Fibroblast of peridontal ligament (primary cell): ENCODE measurements around the gene MED6.

ENCODE experiments used
- DNase-seq: peaks from one replicate; pipeline ENCODE4 v3.0.0-alpha.2; 2010; ENCODE audit errors: extremely low read depth

MED6 gene, protein sequence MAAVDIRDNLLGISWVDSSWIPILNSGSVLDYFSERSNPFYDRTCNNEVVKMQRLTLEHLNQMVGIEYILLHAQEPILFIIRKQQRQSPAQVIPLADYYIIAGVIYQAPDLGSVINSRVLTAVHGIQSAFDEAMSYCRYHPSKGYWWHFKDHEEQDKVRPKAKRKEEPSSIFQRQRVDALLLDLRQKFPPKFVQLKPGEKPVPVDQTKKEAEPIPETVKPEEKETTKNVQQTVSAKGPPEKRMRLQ

DNA sequence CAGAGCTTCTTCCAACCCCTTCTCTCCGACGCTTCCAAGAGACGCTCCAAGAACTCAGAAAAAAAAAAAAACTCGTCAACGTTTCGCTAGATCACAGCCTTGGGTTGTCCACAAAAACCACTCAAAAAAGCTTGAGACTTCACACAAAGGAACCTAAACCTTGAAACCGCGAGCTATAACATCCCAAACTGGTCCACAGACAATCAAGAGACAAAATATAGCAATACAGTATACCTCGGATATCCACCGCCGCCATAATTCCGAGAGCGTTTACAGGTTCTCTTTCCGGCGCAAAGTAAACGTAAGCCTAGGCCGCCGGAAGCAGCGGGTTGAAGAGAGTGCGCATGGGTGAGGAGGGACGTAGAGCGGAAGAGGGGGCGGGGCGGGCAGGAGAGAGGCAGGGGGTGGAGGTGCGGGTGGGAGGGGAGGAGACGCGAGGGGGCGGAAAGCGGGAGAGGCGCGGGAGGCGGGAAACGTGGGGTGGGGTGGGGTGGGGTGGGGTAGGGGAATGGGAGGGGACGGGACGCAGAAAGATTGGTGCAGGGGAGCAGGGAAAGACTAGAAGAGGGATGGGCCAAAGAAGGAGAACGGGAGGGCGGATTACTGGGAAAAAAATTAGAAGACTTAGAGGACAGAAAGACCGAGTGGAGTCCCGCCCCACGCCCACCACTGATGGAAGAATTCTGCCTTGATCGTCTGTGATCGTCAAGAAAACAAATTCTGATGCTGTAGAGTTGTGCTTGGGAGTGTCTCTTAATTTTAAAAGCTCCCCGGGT is at the start of gene MED6:
MED6 (minus strand) TSS at position 274 of the 776 bp plus-strand sequence; CDS start at position 256, 18 bp downstream.
- DNase-seq = peak; percentile 86

DNA sequence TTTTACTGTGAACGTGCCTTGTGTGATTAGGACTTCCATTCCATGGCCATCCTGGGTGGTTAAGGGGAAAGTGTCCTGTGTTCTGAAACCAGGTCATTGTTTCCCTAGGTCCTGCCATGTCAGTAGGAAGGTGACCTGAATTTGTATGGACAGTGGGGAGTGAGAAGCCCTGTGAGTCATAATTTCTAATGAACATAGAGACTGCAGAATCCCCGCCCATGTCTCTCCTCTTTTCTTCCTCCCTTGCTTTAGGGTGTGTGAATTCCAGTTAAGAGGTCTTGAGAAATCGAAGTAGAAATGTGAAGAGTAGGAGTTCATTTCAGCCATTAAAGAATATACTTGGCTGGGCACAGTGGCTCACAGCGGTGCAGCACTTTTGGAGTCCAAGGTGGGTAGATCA is 49.3 kb upstream of the MED6 start:
- DNase-seq = no peak

DNA sequence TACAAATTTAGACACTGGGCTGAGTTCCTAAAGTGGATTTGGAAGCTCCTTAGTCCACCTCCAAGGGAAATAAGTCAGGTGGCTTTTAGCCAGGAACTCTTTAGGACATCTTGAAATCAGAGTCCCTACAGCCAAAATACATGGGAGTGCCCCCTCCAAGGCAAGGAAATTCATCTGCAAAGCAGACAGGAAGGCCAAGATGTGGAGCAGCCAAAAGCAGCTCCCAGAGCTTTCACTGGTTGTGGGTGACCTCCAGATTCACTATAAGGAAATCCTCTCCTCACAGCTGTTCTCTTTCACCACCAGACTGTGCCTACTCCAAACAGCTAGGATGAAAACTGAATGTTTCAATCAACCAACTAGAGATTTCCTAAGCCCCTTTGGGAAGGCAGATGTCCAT is 47.9 kb upstream of the MED6 start:
- no peak for DNase-seq

DNA sequence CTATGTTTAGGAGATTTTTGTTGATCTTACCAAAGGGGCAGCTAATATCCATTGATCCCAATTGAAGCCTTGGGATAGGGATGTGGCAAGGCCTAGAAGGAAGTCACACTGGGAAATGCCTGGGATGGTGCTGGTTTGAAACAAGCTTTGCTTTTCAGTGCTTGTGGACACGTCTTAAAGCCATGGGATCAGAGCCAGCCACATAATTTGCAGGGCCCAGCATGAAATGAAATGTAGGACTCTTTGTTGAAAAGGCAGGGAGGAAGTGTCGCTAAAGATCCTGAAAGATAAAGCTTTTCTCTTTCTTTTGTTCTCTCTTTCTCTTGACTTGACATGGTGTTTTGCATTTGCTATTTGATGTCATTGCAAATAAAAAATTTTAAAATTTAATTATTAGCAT is 46.2 kb upstream of the MED6 start:
- DNase-seq = no peak

DNA sequence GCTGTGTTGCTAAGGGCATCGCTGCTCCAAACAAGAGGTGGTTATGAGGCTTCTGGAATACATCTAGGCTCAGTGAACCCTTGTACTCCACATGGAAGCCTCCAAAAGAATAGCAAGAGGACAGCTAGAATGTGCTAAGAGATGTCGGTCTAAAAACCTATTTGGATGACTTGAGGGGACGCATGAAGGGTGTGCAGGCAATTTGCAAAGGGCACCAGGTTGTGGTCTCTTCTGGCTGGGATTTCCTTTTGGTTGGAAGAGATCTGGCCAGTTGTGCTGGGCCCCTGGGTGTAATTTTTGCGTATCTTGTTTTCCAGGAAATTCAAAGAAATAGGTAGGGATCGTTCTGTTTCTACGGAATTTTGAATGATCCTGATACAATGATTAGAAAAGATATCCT is 45.4 kb upstream of the MED6 start:
- no peak for DNase-seq

DNA sequence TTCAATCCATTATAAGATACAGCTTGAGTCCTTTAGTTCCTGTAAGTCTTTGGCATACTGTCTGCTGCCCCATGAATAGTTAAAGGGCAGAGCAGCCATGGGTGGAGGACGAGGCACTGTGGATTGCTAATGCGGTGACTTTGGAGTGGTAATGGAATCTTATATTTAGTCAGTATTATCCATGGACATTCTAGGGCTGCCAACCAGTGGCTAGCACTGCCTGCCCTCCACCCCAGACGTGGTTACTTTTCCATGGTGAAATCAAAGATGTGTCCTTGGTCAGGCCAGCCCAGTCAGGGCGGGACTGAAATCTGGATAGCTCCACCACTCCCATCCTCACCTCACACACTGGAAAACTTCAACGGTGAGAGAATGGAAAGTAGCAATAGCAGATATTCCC is 43.5 kb upstream of the MED6 start:
- no peak for DNase-seq

DNA sequence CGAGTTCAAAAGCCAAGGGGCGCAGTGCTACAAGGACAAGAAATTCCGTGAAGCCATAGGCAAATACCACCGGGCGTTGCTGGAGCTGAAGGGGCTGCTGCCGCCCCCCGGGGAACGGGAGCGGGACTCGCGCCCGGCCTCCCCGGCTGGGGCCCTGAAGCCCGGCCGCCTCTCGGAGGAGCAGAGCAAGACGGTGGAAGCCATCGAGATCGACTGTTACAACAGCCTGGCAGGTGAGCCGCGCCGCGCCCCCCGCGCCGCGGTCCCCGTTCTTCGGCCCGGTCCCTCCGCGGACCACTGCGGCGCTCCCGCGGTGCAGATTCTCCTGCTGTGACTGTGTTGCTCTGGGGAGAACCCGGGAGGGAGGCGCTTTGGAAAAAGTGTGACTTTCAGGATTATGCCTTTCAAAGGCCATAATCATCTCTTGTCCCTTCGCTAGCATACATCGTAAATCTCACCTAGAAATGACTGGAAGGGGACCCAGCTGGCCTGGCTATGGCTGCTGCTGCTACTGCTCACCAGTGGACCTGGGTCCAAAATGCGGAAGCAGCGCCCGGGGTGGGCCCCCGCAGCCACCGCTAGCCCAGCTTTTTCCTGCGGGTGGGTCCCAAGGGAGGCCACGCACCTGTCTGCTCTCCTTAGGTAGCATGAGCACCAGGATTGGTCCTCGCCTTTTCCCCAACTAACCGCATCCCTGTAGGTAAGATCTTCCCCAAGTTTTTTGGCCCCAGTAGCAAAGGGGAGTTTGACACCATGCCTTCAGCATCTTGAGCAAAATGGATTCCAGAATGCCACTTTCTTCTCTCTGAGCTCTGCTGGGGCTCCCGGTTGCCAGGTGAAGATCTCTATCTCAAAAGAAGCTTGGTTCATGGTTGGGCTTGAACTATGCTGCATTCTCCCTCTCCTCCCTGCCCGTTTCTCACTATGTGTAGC is 42.1 kb upstream of the MED6 start:
- DNase-seq = no peak

DNA sequence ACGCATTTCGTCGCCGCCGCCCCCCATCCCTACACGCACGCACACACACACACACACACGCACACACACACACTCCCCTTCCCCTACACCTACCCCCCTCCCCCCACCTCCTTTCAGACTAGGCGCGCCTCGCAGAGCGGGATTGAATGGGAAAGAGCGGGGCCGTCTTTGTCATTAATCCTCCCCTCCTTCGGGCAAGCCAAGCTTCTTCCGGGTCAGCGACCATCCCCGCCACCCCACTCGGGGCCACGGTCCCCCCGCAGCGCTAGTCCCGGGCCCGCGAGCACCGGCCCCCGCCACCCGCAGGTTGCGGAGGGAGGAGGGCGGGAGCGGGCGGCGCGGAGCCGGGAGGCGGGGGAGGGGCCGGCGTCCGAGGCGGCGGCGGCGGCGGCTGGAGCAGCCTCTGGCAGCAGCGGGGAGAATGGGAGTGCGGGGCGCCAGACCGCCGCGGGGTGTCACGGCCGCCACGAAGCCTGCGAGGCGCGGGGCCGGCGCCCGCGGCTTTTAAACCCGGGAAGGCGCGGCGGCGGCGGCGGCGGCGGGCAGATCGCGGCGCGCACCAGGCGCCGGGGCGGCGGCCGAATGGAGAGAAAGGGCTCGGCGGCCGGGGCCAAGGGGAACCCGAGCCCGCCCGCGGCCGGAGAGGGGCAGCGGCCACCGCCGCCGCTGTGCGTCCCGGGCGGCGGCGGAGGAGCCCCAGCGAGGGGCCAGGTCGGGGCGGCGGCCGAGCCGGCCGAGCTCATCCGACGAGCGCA is 41.3 kb upstream of the MED6 start, which contains the start of gene TTC9:
TTC9 (plus strand) TSS at position 369 of the 755 bp plus-strand sequence; CDS start at position 583, 214 bp downstream.
- DNase-seq = no peak

DNA sequence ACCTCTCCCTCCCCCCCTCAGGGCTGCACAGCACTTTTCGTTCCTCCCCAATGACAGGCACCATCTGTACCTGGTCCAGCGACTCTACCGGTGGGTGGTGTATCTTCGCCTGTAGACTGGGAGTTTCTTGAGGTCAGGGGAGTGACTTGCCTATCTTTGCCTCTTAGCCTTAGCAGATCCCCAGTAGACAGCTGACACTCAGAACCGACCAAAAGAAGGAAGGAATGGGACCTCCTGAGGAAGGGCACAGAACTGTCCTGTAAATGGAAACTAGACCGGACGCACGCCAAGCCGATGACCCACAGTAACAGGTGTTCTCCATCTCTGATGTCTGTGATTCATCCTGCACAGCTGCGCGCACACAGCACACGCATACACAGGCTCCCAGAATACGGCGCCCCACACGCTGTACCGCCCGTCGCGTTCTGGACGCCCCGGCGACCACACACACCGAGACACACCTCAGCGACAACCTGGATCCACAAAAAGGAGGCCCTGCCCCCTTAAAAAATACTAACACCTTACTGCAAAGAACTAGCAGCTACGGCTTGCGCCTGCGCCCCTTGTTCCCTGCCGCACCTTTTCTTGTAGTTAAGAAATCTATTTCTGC is 40.6 kb upstream of the MED6 start:
- DNase-seq = no peak

DNA sequence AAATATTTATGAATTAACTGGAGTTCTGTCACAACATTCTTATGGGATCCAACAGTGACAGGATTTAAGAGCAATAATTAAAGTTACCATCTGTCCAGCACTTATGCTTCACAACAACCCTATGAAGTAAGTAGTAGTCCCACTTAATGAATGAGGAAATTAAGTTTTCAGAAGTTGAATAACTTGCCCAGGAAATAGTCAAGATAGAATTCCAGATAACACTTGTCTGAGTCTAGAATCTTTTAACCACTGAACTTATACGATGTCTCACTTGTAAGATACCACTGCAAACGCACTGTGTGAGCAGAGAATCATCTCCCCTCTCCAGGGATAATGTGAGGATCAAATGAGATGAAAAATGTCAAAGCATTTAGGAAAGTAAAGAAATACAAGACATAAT is 38.0 kb upstream of the MED6 start:
- DNase-seq = no peak

DNA sequence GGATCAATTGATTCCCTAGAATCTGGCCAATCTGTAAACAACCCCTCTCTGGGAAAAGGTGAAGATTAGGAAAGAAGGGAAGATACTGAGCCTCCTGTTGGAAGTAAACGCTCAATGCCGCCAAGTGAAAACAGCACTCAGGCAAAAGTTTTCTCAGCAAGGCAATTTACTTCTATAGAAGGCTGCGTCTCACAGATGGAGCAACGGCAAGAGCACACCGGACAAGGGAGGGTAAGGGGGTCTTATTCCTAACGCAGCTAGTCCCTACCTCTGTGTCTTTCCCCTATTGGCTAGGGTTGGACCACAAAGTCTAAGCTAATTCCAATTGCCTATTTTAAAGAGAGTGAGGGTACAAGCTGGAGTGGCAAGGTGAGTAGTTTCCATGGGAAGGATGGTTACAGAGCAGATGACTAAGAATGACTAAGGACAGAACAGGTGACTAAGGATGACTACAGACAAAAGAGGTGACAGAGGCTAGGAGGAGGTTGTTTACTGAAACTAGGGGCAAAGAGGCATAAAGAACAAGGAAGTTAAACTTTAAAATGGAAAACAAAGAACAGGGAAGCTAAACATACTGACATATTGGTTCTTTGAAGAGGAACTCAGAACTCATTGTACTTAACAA is 35.6 kb upstream of the MED6 start:
- no peak for DNase-seq

DNA sequence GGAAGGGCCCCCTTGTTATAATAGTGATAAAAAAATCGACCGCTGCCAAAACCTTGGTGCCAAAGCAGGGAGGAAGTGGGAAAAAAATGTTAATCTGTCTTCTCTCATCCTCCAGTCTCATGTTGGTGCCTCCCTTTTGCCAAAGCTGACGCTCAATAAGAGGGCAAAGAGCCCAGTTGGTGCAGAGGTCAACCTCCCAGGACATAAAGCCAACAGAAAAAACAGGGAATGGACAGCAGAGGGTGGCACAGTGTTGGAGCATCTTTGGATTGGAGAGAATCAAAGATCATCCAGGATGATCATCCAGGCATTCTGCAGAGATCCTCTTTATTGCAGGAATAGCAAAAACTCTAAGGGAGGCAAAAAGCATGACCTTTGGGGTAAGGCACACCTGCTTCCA is 31.5 kb upstream of the MED6 start:
- no peak for DNase-seq

DNA sequence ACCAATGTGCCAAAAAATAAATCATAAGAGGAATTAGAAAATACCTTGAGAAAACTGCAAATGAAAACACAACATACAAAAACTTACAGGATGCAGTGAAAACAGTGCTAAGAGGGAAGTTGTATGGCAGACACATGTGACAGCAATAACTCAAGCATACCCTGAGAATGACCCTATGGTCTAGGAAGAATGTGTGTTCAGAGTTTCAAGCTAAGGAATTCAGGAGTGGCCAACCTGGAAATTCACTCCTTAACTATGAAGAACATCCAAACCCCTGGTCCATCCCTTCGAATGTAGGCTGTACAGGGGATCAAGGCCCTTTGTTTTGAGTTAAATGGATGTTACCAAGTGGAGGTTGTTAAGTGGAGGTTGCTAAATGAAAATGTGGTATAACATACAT is 24.5 kb upstream of the MED6 start:
- DNase-seq = no peak

DNA sequence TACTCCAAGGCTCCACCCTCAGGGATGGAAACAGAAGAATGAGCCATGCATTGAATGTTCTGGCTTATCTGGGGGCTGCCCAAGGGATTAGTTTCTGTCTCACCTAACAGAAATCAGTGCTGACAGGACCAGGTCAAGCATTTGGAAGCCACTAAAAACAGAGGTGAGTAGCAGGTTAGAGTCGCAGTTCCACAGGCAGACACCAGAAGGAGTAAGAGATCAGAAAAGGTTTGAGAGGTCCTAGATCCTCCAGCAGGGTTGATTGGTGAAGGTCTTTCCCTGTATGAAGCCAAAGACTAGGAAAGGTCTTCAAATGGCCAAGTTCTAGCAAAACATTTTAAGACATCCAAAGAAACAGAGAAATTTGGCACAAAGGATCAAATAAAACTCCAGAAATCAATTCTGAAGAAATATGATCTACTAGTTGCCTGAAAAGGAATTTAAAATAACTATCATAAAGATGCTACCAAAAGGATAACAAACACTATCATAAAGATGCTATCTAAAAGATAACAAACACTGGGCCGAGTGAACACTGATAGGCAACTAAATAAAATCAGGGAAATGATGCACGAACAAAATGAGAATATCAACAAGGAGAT is 21.8 kb upstream of the MED6 start:
- peak; percentile 36 for DNase-seq

DNA sequence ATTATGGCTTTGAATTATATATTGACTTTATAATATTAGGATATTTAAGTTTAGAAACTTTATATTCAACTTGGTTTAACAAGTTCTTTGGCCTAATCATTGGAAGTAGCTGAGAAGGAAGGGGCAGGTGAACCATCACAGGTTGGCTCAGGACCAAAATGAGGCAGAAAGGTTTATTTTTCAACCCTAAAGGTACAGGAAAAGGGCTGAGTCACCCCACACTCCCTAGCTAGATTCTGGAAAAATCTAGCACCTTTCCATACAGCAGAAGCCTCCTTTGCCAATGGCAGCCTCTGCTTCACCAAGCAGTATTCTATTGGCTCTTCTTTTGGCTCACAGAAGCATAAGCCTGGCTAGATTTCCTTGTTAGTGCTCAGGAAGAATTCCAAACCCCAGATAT is 19.3 kb upstream of the MED6 start:
- no peak for DNase-seq

DNA sequence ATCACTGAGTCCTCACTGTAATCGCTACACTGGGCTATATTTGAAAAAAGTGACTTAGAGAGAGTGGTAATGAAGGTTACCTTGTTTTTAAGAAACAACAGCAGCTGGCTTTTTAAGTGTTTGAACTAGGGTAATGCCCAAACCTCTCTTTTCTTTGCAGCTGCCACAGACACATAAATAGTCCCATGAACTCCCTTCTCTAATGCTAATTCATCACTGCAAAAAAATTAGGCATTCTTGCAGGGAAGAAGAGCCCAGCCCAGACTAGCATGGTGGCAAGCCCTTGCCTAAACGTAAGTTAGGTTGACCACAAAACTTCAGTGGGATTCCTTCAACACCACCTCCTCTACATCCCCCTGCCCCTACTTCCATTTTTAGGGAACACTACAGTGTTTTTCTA is 17.9 kb upstream of the MED6 start:
- DNase-seq = no peak

DNA sequence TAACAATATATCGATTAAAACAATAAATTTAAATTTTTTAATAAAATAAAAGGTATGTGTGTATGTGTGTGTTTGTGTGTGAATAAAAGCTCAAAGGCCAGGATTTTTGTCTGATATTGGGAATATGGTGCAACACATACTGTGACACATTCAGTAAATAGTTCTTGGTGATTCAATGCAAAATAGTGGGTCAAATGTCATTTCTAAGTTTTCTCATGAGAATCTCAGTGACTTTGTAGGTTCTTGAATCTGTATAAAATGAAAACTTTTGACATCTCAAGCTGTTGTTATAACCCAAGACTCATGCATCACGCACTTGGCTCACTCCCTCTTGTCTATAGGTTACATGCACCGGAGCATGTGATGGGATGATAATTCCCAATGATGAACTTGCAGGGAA is 16.2 kb upstream of the MED6 start:
- DNase-seq = no peak

DNA sequence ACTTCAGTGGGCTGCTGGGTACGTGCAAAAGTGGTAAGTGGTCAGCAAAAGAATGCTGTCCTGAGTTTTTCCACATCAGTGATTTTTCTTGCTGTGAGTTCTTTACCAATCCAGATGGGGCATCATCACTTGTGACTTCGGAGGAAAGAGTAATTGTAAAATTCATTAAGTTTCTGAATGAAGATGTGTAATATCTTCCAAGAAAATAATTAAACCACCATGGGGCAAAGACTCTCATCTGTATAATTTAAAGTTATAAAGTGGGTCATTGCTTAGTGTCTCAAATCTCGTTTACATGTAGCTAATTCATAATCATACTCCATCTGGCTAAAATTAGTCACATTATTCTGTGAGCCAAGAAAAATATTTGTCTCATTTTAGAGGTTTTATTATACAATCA is 10.8 kb upstream of the MED6 start:
- no peak for DNase-seq

DNA sequence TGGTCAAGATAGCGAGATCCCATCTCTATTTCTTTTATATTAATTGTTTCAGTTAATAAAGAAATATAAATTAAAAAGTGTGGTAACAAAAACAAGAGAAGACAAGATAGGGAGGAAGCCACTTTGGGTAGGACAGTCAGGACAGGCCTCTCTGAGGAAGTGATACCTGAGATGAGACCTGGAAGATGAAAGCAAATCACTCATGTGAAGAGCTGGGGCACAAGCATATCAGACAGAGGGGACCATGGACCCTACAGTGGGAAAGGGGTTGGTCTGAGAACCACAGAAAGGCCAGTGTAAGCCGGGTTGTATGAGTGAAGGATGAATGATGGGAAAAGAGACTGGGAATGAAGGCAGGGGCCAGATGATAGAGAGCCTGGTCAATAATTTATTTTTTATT is 1.8 kb upstream of the MED6 start:
- no peak for DNase-seq

DNA sequence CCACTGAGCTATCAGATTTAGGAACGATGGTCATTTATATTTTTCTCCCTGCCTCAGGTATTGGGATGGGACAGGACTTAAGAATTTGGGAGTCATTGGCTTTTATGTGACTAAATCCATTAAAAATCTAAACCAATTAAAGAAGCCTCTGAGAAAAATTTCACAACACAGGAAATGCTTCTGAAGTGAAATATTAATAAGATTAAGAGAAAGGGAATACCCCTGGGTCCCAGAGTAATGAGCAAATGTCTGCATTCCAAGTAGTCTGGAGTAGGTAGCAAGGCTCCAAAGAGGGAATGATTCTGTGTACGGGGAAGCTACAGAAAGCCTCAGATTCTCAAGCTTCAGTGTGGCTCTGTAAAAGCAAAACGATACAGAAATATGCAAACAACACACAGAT is 707 bp upstream of the MED6 start:
- DNase-seq = no peak
